Measurements from ENCODE around the gene PARL. TPM values are rescaled to one million over a fixed set of nuclear protein-coding genes. Genes with fewer than 3 reads are reported as not detected.

PARL gene
- total RNA-seq, 2 experiments from 2014 or later: 77.1 to 84.1 TPM

DNA sequence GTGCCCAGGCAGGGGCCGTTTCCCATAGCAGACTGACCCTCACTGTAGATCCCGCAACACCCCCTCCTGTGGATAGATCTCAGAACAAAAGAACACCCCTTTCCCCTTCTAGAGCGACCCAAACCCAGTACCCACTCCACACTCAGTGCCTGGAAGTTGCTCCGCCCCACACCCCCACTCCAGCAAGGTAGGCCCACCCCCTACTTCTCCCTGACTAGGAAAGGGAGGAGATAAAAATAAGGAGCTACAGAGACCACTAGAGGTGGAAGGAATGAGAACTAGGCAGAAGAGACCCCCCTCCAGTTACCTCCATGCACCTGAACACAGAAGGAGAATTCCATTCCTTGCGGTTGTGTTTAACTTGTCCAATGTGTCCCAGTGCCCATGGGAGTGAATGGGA lies 30.2 kb upstream of the PARL start:
- ChIA-PET CTCF (no interaction called here), POLR2A (no interaction called here)
- Mint-ChIP-seq H3K4me1 (ENCODE audit: low read depth) (no peaks in the 10 kb centered on the region), H3K27me3 (no peaks in the 10 kb centered on the region), H3K27ac (no peak overlapping the region), H3K9me3 (no peaks in the 10 kb centered on the region), H3K36me3 (no peaks in the 10 kb centered on the region), H3K4me3 (no peak overlapping the region)
- intact Hi-C loops (cut with micrococcal nuclease): no loop called here
- no peak for DNase-seq

DNA sequence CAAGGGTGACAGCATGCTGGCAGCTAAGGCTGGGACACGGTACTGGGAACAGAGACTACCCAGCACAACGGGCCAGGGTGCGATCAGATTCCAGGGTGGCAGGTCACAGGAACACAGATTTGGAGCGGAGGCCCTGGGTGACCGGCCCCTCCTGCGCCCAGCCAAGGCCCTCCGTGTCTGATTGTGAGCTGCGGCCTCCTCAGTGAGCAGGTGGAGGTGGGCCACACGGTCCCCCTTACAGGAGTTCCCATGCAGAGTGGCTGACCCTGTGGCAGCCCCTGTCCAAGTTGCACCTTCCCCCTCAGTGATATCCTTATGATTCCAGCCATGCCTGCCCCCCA lies 28.9 kb upstream of the PARL start:
- no peak for DNase-seq
- Mint-ChIP-seq H3K27ac (no peak overlapping the region), H3K4me3 (no peak overlapping the region), H3K4me1 (ENCODE audit: low read depth) (no peaks in the 10 kb centered on the region), H3K9me3 (no peaks in the 10 kb centered on the region), H3K27me3 (no peaks in the 10 kb centered on the region), H3K36me3 (no peaks in the 10 kb centered on the region)
- intact Hi-C loops (cut with micrococcal nuclease): no loop called here
- ChIA-PET CTCF (no interaction called here), POLR2A (no interaction called here)

DNA sequence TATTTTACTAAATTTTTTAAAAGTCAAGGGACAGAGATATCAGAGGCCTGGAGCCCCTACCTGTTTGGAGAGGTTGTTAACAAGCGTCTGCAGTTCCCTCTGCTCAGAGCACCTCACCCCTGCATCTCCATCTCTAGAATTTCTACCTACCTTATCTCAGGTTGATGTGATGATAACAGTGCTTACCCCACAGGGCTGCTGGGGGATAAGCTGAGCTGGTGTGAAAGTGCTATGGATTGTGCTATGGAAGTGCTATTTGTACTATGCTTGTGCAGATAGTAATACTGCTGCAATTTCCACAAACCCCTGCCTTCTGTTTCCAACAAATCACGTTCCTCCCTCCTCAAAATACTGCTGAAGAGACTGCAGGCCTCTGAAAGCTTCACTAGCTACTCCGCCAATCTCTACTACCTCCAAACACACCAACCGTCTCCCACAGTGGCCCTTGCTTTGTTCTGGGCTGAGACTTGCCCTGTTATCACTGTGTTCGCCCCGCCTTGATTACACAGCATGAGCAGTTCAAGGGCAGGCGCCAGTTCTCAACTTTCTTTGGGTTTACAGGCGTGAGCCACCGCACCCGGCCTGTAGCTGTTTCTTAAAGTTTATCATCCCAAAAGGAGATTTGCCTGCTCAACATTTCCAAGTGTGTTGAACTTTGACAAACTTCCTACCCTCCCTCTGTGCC lies 28.4 kb upstream of the PARL start:
- no peaks in the 10 kb centered on the region for H3K27me3 Mint-ChIP-seq
- no peaks in the 10 kb centered on the region for H3K9me3 Mint-ChIP-seq
- intact Hi-C loops (cut with micrococcal nuclease): no loop called here
- no peak for DNase-seq
- H3K27ac Mint-ChIP-seq: no peak overlapping the region
- POLR2A ChIA-PET: no interaction called here
- CTCF ChIA-PET: no interaction called here
- no peaks in the 10 kb centered on the region for H3K4me1 Mint-ChIP-seq (ENCODE audit: low read depth)
- H3K36me3 Mint-ChIP-seq: no peaks in the 10 kb centered on the region
- H3K4me3 Mint-ChIP-seq: no peak overlapping the region

DNA sequence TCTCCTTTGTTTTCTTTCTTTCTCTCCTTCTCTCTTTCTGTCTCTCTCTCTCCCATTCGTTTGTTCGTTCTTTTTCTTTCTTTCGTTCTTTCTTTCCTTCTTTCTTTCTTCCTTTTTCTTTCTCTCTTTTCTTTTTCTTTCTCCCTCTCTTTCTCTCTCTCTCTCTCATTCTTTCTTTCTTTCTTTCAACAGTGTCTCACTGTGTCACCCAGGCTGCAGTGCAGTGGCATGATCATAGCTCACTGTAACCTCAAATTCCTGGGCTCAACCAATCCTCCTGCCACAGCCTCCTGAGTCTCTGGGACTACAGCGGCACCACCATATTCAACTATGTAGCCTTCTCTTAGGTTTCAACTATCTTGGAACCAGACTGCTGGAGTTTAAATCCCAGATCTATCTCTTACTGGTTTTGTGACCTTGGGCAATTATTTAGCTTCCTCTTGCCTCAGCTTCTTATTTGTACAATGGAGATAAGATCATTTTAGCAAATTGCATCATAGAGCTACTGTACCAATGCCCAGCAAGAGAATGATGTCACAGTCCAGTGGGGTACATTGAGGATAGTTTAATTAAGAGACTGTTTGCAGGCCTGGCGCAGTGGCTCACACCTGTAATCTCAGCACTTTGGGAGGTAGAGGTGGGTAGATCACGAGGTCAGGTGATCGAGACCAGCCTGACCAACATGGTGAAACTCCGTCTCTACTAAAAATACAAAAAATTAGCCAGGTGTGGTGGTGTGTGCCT lies 27.3 kb upstream of the PARL start:
- ChIA-PET CTCF (interaction anchor here (1.4 kb wide), 1 partner anchor 16 kb away, joined by 3 read pairs; no protein-coding TSS in a partner anchor), POLR2A (no interaction called here)
- Mint-ChIP-seq H3K9me3 (no peaks in the 10 kb centered on the region), H3K27me3 (no peaks in the 10 kb centered on the region), H3K36me3 (no peaks in the 10 kb centered on the region), H3K4me3 (no peak overlapping the region), H3K4me1 (ENCODE audit: low read depth) (no peaks in the 10 kb centered on the region), H3K27ac (no peak overlapping the region)
- intact Hi-C loops (cut with micrococcal nuclease): no loop called here
- no peak for DNase-seq

DNA sequence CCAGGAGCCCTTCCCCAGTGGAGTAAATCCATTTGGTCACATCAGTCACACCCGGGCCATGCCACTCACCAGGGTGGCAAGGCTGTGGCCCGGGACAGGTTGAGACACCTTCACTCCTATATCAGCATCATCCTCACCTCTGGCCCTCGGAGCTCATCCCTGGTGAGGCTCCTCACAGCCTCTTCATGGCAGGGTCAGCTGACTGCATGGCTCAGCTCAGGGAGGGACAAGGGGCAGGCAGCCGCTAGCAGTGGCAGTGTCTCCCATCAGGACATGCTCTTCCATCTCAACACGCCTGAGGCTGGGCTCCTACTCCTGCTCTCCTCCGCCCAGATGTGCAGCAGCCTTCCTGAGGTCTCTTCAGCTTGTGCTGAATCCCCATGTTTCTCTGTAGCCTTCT lies 26.4 kb upstream of the PARL start:
- DNase-seq: no peak
- Mint-ChIP-seq H3K9me3 (no peaks in the 10 kb centered on the region), H3K27ac (no peak overlapping the region), H3K36me3 (no peaks in the 10 kb centered on the region), H3K27me3 (no peaks in the 10 kb centered on the region), H3K4me1 (ENCODE audit: low read depth) (no peaks in the 10 kb centered on the region), H3K4me3 (no peak overlapping the region)
- CTCF ChIA-PET: interaction anchor here (0.6 to 1.4 kb wide), 3 partner anchors 15 to 22 kb away, joined by 3 read pairs; no protein-coding TSS in a partner anchor
- intact Hi-C loops (cut with micrococcal nuclease): no loop called here
- POLR2A ChIA-PET: no interaction called here

DNA sequence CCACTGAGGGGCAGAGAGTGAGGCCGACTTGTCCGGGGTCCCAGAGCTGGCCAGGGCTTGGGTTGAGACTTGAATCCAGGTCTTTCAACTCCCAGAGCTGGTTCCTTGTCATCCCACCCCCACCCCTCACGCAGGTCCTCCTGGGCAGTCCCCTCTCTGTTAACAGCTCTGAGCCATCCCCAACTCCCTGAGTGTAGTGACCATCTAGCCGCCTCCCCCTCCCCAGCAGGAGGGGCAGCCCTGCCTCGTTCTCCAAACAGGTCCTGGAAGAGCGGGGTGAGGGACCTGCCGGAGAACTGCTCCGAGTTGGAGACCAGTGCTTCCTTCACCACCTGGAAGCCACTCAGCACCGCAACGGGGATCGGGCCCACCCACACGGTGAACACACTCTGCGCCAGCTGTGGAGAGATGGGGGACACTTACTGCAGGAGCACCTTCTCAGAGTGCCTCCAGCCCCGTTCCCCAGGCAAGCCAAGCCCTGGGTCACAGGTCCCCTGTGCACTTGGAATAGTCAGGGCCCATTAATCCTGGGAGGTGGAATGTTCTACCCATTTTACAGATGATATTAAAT lies 24.4 kb upstream of the PARL start:
- ChIA-PET CTCF (no interaction called here), POLR2A (no interaction called here)
- intact Hi-C loops (cut with micrococcal nuclease): no loop called here
- Mint-ChIP-seq H3K4me3 (no peak overlapping the region), H3K27ac (no peak overlapping the region), H3K36me3 (no peaks in the 10 kb centered on the region), H3K9me3 (no peaks in the 10 kb centered on the region), H3K27me3 (no peaks in the 10 kb centered on the region), H3K4me1 (ENCODE audit: low read depth) (no peaks in the 10 kb centered on the region)
- no peak for DNase-seq

DNA sequence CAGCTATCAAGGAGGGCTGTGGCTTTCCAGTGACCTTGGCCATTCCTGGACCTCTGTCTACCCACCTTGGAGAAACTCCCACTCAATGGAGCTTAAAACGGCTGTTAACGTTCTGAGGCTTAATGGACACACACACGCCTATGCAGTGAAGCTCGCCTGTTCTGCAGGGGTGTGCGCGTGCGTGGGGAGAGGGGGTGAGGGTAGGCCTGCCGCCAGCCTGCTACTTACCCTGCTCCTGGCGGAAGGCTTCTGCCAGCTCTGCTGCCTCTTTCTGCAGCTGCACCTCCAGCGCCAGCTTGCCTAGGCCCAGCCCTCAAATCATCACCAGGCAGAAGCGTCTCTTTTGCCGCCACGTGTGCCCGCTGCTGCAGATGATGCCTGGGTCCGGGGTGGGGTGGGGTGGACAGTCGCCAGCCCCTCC lies 23.2 kb upstream of the PARL start:
- Mint-ChIP-seq H3K27ac (no peak overlapping the region), H3K4me1 (ENCODE audit: low read depth) (no peaks in the 10 kb centered on the region), H3K9me3 (no peaks in the 10 kb centered on the region), H3K36me3 (no peaks in the 10 kb centered on the region), H3K27me3 (no peaks in the 10 kb centered on the region), H3K4me3 (no peak overlapping the region)
- CTCF ChIA-PET: no interaction called here
- no peak for DNase-seq
- POLR2A ChIA-PET: no interaction called here
- intact Hi-C loops (cut with micrococcal nuclease): no loop called here

DNA sequence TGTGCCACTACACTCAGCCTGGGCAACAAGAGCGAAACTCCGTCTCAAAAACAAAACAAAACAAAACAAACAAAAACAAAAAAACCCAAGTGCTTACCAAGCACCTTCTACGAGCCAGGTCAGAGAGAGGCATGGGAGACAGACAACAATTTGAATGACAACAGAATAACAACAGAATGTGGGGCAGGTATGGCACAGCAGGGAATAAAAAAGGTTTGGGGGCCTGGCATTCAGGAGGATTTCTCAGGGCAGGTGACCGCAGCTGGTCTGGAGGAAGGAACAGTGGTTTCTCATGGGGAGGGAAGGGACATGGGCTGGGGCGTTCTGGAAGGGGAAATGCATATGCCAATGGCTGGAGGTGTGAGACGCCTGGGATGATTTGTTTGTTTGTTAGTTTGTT lies 22.5 kb upstream of the PARL start:
- Mint-ChIP-seq H3K9me3 (no peaks in the 10 kb centered on the region), H3K36me3 (no peaks in the 10 kb centered on the region), H3K27me3 (no peaks in the 10 kb centered on the region), H3K27ac (no peak overlapping the region), H3K4me1 (ENCODE audit: low read depth) (no peaks in the 10 kb centered on the region), H3K4me3 (no peak overlapping the region)
- intact Hi-C loops (cut with micrococcal nuclease): no loop called here
- DNase-seq: no peak
- ChIA-PET POLR2A (no interaction called here), CTCF (no interaction called here)

DNA sequence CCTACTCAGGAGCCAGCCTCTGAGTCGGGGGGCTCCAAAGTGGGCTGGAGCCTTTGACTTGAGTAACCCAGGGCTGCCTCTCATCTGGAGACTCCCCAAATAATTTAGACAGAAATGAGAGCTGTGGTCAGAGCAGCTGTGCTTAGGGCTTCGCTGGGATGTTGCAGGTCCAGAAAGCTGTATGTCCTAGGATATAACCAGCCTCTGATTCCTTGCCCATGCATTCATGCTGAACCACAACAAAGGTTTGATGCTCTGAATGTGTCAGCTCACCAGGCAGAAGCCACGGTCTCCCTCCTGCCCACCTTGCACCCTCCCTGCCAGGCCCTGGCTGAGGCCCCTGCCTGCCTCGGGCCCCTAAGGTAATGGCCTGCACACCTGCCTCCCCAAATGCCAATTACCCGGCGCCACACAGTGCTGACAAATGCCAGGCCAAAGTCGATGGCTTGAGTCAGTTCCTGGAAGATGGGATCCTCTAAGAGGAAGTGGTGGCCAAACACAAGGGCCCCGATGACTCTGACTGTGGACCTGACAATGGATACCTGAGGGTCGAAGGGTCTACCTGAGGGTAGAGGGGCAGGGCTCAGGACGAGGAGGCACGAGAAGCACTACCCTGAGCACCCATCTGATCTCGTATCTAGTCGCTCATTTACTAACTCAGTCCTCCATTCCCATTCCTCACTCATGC lies 21.7 kb upstream of the PARL start:
- peaks cover 2% of the 10 kb centered on the region for H3K27me3 Mint-ChIP-seq
- no peaks in the 10 kb centered on the region for H3K9me3 Mint-ChIP-seq
- H3K4me1 Mint-ChIP-seq (ENCODE audit: low read depth): no peaks in the 10 kb centered on the region
- no peak for DNase-seq
- H3K36me3 Mint-ChIP-seq: no peaks in the 10 kb centered on the region
- H3K4me3 Mint-ChIP-seq: no peak overlapping the region
- intact Hi-C loops (cut with micrococcal nuclease): no loop called here
- POLR2A ChIA-PET: no interaction called here
- no peak overlapping the region for H3K27ac Mint-ChIP-seq
- CTCF ChIA-PET: no interaction called here

DNA sequence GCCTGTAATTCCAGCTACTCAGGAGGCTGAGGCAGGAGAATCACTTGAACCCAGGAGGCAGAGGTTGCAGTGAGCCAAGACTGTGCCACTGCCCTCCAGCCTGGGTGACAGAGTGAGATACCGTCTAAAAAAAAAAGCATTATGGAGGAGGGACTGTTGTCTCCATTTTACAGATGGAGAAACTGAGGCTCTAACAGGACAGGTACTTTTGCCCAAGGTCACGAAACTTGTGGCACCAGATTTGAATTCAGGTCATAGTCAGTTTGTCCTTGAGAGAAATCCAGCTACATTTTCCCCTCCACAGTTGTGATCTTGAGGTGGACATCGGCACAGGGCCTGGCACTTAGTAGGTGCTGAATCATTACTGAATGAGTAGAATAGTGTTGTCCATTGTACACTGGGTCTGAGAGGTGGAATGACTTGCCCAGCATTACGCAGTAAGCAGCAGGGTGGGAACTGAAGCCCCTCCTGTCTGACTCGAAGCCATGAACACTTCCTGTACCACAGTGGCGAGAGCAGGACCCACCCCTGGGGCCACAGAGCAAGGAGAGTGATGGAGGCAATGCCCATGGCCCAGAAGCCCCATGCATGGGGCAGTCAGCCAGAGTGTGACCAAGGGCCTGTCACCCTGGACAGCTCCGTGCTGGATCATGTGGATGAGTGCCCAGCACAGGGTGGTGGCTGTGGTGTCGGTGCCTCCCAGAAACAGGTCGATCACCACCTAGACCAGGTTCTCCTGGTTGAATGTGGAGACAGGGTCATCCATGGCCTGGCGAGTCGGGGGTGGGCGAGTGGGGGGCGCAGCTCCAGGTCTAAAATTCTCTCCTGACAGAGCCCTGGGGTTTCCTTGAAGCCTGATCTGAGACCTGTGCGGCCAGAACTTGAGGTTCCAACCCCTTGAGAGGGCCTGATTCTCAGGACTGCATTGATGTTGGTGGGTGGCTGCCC lies 20.4 kb upstream of the PARL start:
- ChIA-PET CTCF (interaction anchor here (0.8 to 1.3 kb wide), 4 partner anchors 10 to 393 kb away, joined by 3 to 6 read pairs (median 4); no protein-coding TSS in a partner anchor), POLR2A (no interaction called here)
- Mint-ChIP-seq H3K36me3 (no peaks in the 10 kb centered on the region), H3K27me3 (peaks cover 5% of the 10 kb centered on the region), H3K4me3 (no peak overlapping the region), H3K27ac (no peak overlapping the region), H3K9me3 (peaks cover under 1% of the 10 kb centered on the region), H3K4me1 (ENCODE audit: low read depth) (no peaks in the 10 kb centered on the region)
- DNase-seq: no peak
- intact Hi-C loops (cut with micrococcal nuclease): no loop called here

DNA sequence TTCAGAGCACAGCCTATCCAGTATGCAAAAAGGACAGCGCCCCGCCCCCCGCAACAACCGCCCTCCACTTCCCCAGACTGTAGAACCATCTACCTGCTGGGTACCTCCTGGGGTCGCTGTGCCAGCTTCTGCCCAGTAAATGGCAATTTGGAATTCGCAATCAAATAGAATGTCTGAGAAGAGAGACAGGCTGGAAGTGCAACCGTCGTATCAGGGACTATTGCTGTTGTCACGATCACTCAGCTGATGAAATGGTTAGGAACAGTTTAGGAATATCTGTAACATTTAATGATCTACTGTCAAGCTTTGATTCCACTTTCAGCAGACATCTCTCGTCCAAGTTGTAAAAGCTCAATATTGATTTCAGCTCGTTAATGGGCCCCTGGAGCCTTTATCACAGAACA lies 13.3 kb upstream of the PARL start:
- no peak overlapping the region for H3K4me3 Mint-ChIP-seq
- H3K9me3 Mint-ChIP-seq: peaks cover 2% of the 10 kb centered on the region
- ChIA-PET CTCF (interaction anchor here (0.7 to 4.7 kb wide), 8 partner anchors 13 to 402 kb away, joined by 3 to 43 read pairs (median 4); partner anchors contain the start of genes EEF1AKMT4 and PARL), POLR2A (interaction anchor here (0.8 to 0.9 kb wide), 2 partner anchors 13 to 236 kb away, joined by 3 read pairs; no protein-coding TSS in a partner anchor)
- intact Hi-C loops (cut with micrococcal nuclease): loop anchor here (5.0 kb wide), 1 partner anchor 644 kb away; no protein-coding TSS in a partner anchor
- no peak for DNase-seq
- H3K4me1 Mint-ChIP-seq (ENCODE audit: low read depth): no peaks in the 10 kb centered on the region
- no peaks in the 10 kb centered on the region for H3K36me3 Mint-ChIP-seq
- no peak overlapping the region for H3K27ac Mint-ChIP-seq
- H3K27me3 Mint-ChIP-seq: peaks cover 19% of the 10 kb centered on the region
